Measurements from ENCODE around the gene CTSW. TPM values are rescaled to one million over a fixed set of nuclear protein-coding genes. Genes with fewer than 3 reads are reported as not detected.

CTSW gene
- total RNA-seq, 2 experiments from 2014 or later, result 75.9 to 80.5 TPM

DNA sequence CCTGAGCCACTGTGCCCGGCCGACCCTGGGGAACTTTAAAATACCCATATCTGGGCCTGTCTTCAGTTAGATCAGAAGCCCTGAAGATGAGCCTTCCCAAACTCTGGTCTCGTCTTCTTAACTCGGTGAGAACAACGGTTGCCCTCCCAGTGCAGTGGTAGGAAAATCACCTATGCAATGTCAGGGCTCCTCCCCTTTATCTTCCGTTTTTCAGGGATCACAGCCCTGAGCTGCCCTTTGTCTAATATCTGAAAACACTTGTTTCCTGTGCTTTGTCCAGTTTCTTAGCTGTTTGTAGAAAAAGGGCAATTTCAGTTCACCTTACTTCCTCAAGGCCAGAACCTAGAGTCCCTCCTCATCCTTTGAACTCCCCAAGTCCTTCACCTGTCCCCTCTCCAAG, 49.0 kb downstream of the CTSW start:
- no peak for DNase-seq
- ChIA-PET CTCF (interaction anchor here (0.8 to 4.9 kb wide), 5 partner anchors 8 to 69 kb away, joined by 3 to 43 read pairs (median 7); partner anchors contain the start of genes CCDC85B, FIBP and MUS81), POLR2A (interaction anchor here (0.7 to 3.0 kb wide), 13 partner anchors 9 to 95 kb away, joined by 3 to 35 read pairs (median 5); partner anchors contain the start of genes BANF1, C11orf68, CCDC85B and DRAP1)
- H3K27ac Mint-ChIP-seq, result peak overlapping the region; percentile 95
- H3K4me1 Mint-ChIP-seq, result peaks cover 48% of the 10 kb centered on the region
- no peaks in the 10 kb centered on the region for H3K27me3 Mint-ChIP-seq
- no peaks in the 10 kb centered on the region for H3K9me3 Mint-ChIP-seq
- H3K36me3 Mint-ChIP-seq (ENCODE audit: low read depth), result no peaks in the 10 kb centered on the region
- H3K4me3 Mint-ChIP-seq, result peak overlapping the region; percentile 69

DNA sequence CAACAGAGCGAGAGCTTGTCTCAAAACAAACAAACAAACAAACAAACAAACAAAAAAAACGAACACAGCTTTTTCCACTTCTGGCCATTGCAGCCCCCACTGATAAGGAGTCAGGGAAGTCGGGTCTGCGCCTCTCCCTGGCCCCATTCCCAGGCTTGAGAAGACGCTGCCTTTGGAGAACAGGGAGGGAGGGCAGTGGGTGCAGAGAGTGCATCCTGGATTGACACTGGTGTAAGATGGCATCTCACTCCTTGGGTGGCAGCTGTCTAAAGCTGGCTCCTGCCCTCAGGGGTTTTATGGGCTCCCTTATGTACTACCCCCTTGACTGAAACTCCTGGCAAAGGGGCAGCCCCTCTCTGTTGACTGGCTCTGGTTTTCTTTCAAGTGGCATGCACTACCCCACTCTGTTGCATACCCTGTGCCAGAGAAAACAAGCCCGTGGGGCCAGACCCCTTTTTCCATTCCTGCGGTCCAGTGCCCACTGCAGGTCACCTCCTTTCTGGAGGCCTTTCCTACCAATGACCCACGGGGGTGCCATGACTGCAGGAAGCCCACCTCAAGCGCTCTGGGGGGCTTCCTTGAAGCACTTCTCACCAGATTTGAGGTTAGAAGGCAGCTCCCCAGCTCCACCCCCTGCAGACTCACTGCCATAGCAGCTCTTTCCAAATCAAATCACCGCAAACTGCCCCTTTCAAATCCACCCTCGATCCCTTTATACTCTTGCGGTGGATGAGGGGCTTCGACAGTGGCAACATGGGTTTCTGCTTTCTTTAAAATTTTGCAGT, 52.3 kb downstream of the CTSW start:
- POLR2A ChIA-PET, result interaction anchor here (1.0 to 1.6 kb wide), 5 partner anchors 20 to 80 kb away, joined by 3 to 5 read pairs (median 4); partner anchors contain the start of gene FIBP
- no peaks in the 10 kb centered on the region for H3K9me3 Mint-ChIP-seq
- no peak for DNase-seq
- no peaks in the 10 kb centered on the region for H3K36me3 Mint-ChIP-seq (ENCODE audit: low read depth)
- H3K27ac Mint-ChIP-seq, result peak overlapping the region; percentile 59
- peaks cover 44% of the 10 kb centered on the region for H3K4me1 Mint-ChIP-seq
- CTCF ChIA-PET, result interaction anchor here (0.7 to 3.0 kb wide), 6 partner anchors 10 to 221 kb away, joined by 3 to 14 read pairs (median 3); partner anchors contain the start of genes CCDC85B and FIBP
- H3K4me3 Mint-ChIP-seq, result no peak overlapping the region
- H3K27me3 Mint-ChIP-seq, result peaks cover 3% of the 10 kb centered on the region

DNA sequence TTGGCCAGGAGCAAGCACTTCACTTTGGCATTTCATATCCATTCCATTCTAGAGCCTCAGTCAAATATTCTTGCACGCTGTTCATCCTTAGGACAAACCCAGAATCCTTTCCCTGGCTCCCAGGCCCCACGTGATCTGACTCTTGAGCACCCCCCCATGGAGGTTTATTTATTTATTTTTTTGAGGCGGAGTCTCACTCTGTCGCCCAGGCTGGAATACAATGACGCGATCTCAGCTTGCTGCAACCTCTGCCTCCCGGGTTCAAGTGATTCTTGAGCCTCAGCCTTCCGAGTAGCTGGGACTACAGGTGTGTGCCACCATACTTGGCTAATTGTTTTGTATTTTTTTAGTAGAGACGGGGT, 52.9 kb downstream of the CTSW start:
- DNase-seq, result no peak
- POLR2A ChIA-PET, result interaction anchor here (1.1 to 1.6 kb wide), 3 partner anchors 26 to 44 kb away, joined by 3 to 5 read pairs (median 4); partner anchors contain the start of gene FIBP

More for the DNA sequence above, 52.9 kb downstream of the CTSW start:
- peaks cover 7% of the 10 kb centered on the region for H3K27me3 Mint-ChIP-seq
- no peak overlapping the region for H3K4me3 Mint-ChIP-seq
- no peak overlapping the region for H3K27ac Mint-ChIP-seq
- peaks cover 38% of the 10 kb centered on the region for H3K4me1 Mint-ChIP-seq
- no peaks in the 10 kb centered on the region for H3K36me3 Mint-ChIP-seq (ENCODE audit: low read depth)
- CTCF ChIA-PET, result interaction anchor here (0.6 to 3.0 kb wide), 6 partner anchors 13 to 221 kb away, joined by 3 to 14 read pairs (median 4); partner anchors contain the start of genes CCDC85B and FIBP
- no peaks in the 10 kb centered on the region for H3K9me3 Mint-ChIP-seq

Other genes starting within 250 kb of the CTSW start
- gene SIPA1, start 241.7 kb upstream of the CTSW start, total RNA-seq, result 100 to 1,000 TPM; 201 to 205 TPM
- gene RELA, start 216.9 kb upstream of the CTSW start, total RNA-seq, result 100 to 1,000 TPM in 1 of 2 experiments, 10 to 100 TPM in 1; 91.2 to 102 TPM
- 10 to 100 TPM; 62.6 to 63.0 TPM for gene KAT5, start 167.6 kb upstream of the CTSW start, total RNA-seq
- 10 to 100 TPM; 80.3 to 81.9 TPM for gene RNASEH2C, start 159.0 kb upstream of the CTSW start, total RNA-seq
- 10 to 100 TPM; 21.2 to 21.5 TPM for gene AP5B1, start 98.9 kb upstream of the CTSW start, total RNA-seq
- not detected for gene OVOL1, start 92.8 kb upstream of the CTSW start, total RNA-seq
- gene SNX32, start 45.9 kb upstream of the CTSW start, total RNA-seq, result 1 to 10 TPM in 1 of 2 experiments, under 1 TPM in 1; 0.83 to 1.6 TPM
- gene CFL1, start 21.7 kb upstream of the CTSW start, total RNA-seq, result 1,000 to 10,000 TPM; 1,733 to 1,734 TPM
- 10 to 100 TPM; 86.9 to 91.9 TPM for gene MUS81, start 19.4 kb upstream of the CTSW start, total RNA-seq
- 10 to 100 TPM; 13.8 to 14.7 TPM for gene EFEMP2, start 7.0 kb upstream of the CTSW start, total RNA-seq
- gene FIBP, start 8.6 kb downstream of the CTSW start, total RNA-seq, result 10 to 100 TPM; 71.7 to 77.4 TPM
- gene CCDC85B, start 10.8 kb downstream of the CTSW start, total RNA-seq, result 10 to 100 TPM; 53.2 to 55.8 TPM
- gene FOSL1, start 20.6 kb downstream of the CTSW start, total RNA-seq, result 1 to 10 TPM; 4.5 to 5.0 TPM
- gene C11orf68, start 39.2 kb downstream of the CTSW start, total RNA-seq, result 10 to 100 TPM; 34.1 to 34.2 TPM
- gene DRAP1, start 39.6 kb downstream of the CTSW start, total RNA-seq, result 100 to 1,000 TPM; 162 to 180 TPM
- not detected for gene TSGA10IP, start 65.6 kb downstream of the CTSW start, total RNA-seq
- gene SART1, start 81.9 kb downstream of the CTSW start, total RNA-seq, result 10 to 100 TPM; 59.5 to 61.5 TPM
- gene EIF1AD, start 122.3 kb downstream of the CTSW start, total RNA-seq, result 10 to 100 TPM; 43.6 to 45.9 TPM
- gene BANF1, start 122.7 kb downstream of the CTSW start, total RNA-seq, result 100 to 1,000 TPM; 191 to 196 TPM
- gene CST6, start 132.2 kb downstream of the CTSW start, total RNA-seq, result under 1 TPM; 0.30 to 0.65 TPM
- gene CATSPER1, start 146.6 kb downstream of the CTSW start, total RNA-seq, result under 1 TPM; 0.33 to 0.58 TPM
- not detected for gene GAL3ST3, start 169.3 kb downstream of the CTSW start, total RNA-seq
- 100 to 1,000 TPM; 230 to 241 TPM for gene SF3B2, start 172.5 kb downstream of the CTSW start, total RNA-seq
- 10 to 100 TPM; 86.4 to 95.0 TPM for gene PACS1, start 190.4 kb downstream of the CTSW start, total RNA-seq